GM19099 (cell line): ENCODE measurements around the gene PRR20A.
"Not testable (repeated sequence)": the region's sequence is repeated elsewhere in the genome, so short reads cannot be mapped to it uniquely, and the experiment has no call there.

Experiments
- POLR2A ChIP-seq: IDR thresholded peaks from 3 replicates; pipeline ENCODE4 v1.6.1; 2011; ENCODE audit warnings: low read depth; ENCODE audit not compliant: insufficient read length; ENCODE audit errors: extremely low read depth

The PRR20A gene

GRCh38 chr13:57140235-57140968 lies at the start of gene PRR20A:
Gene PRR20A (plus strand): TSS chr13:57140918. CDS start chr13:57141305, 387 bp downstream.
- not testable (repeated sequence) for TF ChIP-seq POLR2A

DNA sequence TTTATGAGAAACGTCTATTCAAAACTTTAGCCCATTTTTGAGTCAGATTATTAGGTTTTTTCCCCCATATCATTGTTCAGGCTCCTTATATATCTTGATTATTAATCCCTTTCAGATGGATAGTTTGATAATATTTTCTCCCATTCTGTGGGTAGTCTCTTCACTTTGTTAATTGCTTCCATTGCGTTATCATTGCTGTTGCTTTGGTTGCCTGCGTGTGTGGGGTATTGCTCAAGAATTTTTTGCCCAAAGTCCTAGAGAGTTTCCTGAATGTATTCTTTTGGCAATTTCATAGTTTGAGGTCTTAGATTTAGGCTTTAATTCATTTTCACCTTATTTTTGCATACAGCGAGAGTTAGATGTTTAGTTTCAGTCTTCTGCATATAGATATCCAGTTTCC lies 25.8 kb upstream of the PRR20A start:
- no peak for TF ChIP-seq POLR2A

- TF ChIP-seq POLR2A: no peak
These were observed 17.0 kb upstream of the PRR20A start for GRCh38 chr13:57123681-57124080.

- TF ChIP-seq POLR2A: no peak
These were observed 11.8 kb upstream of the PRR20A start for GRCh38 chr13:57128909-57129308.

GRCh38 chr13:57136093-57136492 lies 4.6 kb upstream of the PRR20A start:
- TF ChIP-seq POLR2A: no peak

GRCh38 chr13:57137585-57137984 lies 3.1 kb upstream of the PRR20A start:
- TF ChIP-seq POLR2A: no peak

GRCh38 chr13:57138988-57139387 lies 1.7 kb upstream of the PRR20A start:
- no peak for TF ChIP-seq POLR2A

DNA sequence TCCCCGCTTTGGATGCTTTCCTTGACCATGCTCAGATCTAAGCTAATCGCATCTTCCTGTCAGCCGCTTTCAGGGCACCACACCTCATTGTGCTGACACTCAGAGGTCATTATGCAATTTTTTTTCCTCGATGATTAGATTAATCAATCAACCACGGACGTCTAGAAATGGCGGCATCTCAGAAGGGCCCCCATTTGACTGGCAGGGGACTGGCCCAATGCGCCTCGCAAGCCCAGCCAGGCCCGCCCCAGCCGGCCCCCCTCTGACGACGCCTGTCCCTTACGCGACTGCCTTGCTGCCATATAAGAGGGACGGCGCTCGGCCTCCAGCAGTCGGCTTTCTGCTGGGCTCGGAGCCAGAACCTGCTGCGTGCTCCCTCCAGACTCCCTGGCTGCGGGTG lies 6.5 kb downstream of the PRR20A start, which contains the start of gene PRR20B:
TSS of gene PRR20B (plus strand) at position 301 of the 400 bp plus-strand sequence. CDS start 387 bp downstream, outside the sequence.
- not testable (repeated sequence) for TF ChIP-seq POLR2A

DNA sequence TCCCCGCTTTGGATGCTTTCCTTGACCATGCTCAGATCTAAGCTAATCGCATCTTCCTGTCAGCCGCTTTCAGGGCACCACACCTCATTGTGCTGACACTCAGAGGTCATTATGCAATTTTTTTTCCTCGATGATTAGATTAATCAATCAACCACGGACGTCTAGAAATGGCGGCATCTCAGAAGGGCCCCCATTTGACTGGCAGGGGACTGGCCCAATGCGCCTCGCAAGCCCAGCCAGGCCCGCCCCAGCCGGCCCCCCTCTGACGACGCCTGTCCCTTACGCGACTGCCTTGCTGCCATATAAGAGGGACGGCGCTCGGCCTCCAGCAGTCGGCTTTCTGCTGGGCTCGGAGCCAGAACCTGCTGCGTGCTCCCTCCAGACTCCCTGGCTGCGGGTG lies 13.0 kb downstream of the PRR20A start, which contains the start of gene PRR20C:
TSS of gene PRR20C (plus strand) at position 301 of the 400 bp plus-strand sequence. CDS start 387 bp downstream, outside the sequence.
- not testable (repeated sequence) for TF ChIP-seq POLR2A

GRCh38 chr13:57160332-57160731 lies 19.6 kb downstream of the PRR20A start, which contains the start of gene PRR20D:
Gene PRR20D (plus strand): TSS chr13:57160632. CDS start chr13:57161019, 387 bp downstream.
- TF ChIP-seq POLR2A: not testable (repeated sequence)

DNA sequence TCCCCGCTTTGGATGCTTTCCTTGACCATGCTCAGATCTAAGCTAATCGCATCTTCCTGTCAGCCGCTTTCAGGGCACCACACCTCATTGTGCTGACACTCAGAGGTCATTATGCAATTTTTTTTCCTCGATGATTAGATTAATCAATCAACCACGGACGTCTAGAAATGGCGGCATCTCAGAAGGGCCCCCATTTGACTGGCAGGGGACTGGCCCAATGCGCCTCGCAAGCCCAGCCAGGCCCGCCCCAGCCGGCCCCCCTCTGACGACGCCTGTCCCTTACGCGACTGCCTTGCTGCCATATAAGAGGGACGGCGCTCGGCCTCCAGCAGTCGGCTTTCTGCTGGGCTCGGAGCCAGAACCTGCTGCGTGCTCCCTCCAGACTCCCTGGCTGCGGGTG lies 26.2 kb downstream of the PRR20A start, which contains the start of gene PRR20E:
TSS of gene PRR20E (plus strand) at position 301 of the 400 bp plus-strand sequence. CDS start 387 bp downstream, outside the sequence.
- TF ChIP-seq POLR2A: not testable (repeated sequence)

- no peak for TF ChIP-seq POLR2A
These were observed 50.9 kb downstream of the PRR20A start for GRCh38 chr13:57191667-57192066.
